Umbilical cord (tissue), 2 donors: ENCODE data around the gene ST7L. TPM values are rescaled to one million over a fixed set of nuclear protein-coding genes. Genes with fewer than 3 reads are reported as not detected.
A peak's percentile ranks its signal among the peaks of the same experiment; 100 is the strongest.

ENCODE experiments used
- DNase-seq: peaks from one replicate; pipeline ENCODE4 v3.0.0-alpha.2; 2015; ENCODE audit warnings: low spot score
- total RNA-seq: library from RNA; depleted of rRNA; stranded (reverse); fragments of >200 nt; gene quantifications from one replicate; pipeline ENCODE4 v1.2.3, GENCODE V29; 2014; ENCODE audit warnings: low replicate concordance; ENCODE audit not compliant: insufficient read depth

The ST7L gene
- total RNA-seq, 1 donor from 2014 or later: 19.0 TPM

GRCh38 chr1:112618114-112618720 lies 724 bp downstream of the ST7L start:
- DNase-seq: no peak

- peak; percentile 32 for DNase-seq
These were observed 4.4 kb downstream of the ST7L start for GRCh38 chr1:112614460-112615065.

GRCh38 chr1:112605633-112606327 lies 13.2 kb downstream of the ST7L start:
- no peak for DNase-seq

- no peak for DNase-seq
These were observed 15.4 kb downstream of the ST7L start for GRCh38 chr1:112603541-112603940.

GRCh38 chr1:112603012-112603411 lies 15.9 kb downstream of the ST7L start:
- no peak for DNase-seq

GRCh38 chr1:112599477-112599876 lies 19.5 kb downstream of the ST7L start:
- no peak for DNase-seq

GRCh38 chr1:112594208-112594876 lies 24.6 kb downstream of the ST7L start:
- no peak for DNase-seq

GRCh38 chr1:112589766-112590165 lies 29.2 kb downstream of the ST7L start:
- no peak for DNase-seq

GRCh38 chr1:112583366-112583765 lies 35.6 kb downstream of the ST7L start:
- DNase-seq: no peak

- DNase-seq: no peak
These were observed 37.3 kb downstream of the ST7L start for GRCh38 chr1:112581586-112582192.

GRCh38 chr1:112579801-112580510 lies 39.0 kb downstream of the ST7L start:
- DNase-seq: peak; percentile 16

GRCh38 chr1:112576240-112576639 lies 42.7 kb downstream of the ST7L start:
- no peak for DNase-seq

GRCh38 chr1:112575154-112575804 lies 43.7 kb downstream of the ST7L start:
- no peak for DNase-seq

- DNase-seq: no peak
These were observed 53.1 kb downstream of the ST7L start for GRCh38 chr1:112565800-112566199.

- DNase-seq: no peak
These were observed 54.9 kb downstream of the ST7L start for GRCh38 chr1:112564081-112564480.

- DNase-seq: no peak
These were observed 55.6 kb downstream of the ST7L start for GRCh38 chr1:112563341-112563740.

GRCh38 chr1:112558634-112559033 lies 60.3 kb downstream of the ST7L start:
- no peak for DNase-seq

- DNase-seq: no peak
These were observed 61.6 kb downstream of the ST7L start for GRCh38 chr1:112557385-112557784.

GRCh38 chr1:112554411-112554810 lies 64.5 kb downstream of the ST7L start:
- DNase-seq: no peak

GRCh38 chr1:112549590-112549989 lies 69.4 kb downstream of the ST7L start:
- DNase-seq: no peak

- DNase-seq: no peak
These were observed 70.4 kb downstream of the ST7L start for GRCh38 chr1:112548547-112548946.
